ENCODE results near the gene HYAL3.

DNA sequence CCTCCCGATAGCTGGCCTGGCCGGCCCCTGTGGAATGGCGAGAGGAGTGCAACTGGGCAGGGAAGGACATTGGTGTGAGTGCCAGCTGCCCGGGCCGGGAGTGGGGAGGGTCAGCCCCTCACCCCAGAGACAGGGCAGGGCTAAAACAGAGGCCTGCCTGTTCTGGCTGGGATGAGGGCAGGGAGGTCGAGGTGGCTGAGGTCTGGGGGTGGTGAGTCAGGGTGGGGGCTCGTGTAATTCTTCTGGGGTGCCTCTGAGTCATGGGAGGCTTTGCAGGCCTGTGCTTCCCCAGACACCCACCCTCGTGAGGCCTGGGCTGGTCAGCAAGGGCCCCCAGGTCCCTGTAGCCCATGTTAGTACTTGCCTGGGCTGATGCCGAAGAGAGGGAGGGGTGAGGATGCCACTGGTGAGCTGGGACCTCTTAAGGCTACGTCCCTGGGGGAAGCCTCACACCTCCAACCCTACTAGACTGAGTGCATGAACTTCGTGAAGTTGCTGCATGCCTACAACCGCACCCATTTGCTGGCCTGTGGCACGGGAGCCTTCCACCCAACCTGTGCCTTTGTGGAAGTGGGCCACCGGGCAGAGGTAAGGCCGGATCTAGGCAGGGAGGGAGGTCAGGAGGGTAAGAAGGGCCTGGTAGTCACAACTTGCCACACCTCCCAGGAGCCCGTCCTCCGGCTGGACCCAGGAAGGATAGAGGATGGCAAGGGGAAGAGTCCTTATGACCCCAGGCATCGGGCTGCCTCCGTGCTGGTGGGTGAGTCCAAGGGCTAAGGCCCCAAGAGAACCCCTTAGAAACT lies 28.6 kb downstream of the HYAL3 start:
- TF ChIP-seq, protein P1, sequence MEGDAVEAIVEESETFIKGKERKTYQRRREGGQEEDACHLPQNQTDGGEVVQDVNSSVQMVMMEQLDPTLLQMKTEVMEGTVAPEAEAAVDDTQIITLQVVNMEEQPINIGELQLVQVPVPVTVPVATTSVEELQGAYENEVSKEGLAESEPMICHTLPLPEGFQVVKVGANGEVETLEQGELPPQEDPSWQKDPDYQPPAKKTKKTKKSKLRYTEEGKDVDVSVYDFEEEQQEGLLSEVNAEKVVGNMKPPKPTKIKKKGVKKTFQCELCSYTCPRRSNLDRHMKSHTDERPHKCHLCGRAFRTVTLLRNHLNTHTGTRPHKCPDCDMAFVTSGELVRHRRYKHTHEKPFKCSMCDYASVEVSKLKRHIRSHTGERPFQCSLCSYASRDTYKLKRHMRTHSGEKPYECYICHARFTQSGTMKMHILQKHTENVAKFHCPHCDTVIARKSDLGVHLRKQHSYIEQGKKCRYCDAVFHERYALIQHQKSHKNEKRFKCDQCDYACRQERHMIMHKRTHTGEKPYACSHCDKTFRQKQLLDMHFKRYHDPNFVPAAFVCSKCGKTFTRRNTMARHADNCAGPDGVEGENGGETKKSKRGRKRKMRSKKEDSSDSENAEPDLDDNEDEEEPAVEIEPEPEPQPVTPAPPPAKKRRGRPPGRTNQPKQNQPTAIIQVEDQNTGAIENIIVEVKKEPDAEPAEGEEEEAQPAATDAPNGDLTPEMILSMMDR (conservative IDR thresholded peaks at IDR 0.05; ENCODE audit: low read depth in 2 of 2): no peak
- TF ChIP-seq, protein P2, sequence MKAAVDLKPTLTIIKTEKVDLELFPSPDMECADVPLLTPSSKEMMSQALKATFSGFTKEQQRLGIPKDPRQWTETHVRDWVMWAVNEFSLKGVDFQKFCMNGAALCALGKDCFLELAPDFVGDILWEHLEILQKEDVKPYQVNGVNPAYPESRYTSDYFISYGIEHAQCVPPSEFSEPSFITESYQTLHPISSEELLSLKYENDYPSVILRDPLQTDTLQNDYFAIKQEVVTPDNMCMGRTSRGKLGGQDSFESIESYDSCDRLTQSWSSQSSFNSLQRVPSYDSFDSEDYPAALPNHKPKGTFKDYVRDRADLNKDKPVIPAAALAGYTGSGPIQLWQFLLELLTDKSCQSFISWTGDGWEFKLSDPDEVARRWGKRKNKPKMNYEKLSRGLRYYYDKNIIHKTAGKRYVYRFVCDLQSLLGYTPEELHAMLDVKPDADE (IDR thresholded peaks at IDR 0.05): no peak
- no peak for TF ChIP-seq JUNB (IDR thresholded peaks at IDR 0.05; ENCODE audit: unreplicated experiment)
- TF ChIP-seq EZH2 (IDR thresholded peaks at IDR 0.05; ENCODE audit: low read depth, unreplicated experiment): no peak
- TF ChIP-seq, protein P3, sequence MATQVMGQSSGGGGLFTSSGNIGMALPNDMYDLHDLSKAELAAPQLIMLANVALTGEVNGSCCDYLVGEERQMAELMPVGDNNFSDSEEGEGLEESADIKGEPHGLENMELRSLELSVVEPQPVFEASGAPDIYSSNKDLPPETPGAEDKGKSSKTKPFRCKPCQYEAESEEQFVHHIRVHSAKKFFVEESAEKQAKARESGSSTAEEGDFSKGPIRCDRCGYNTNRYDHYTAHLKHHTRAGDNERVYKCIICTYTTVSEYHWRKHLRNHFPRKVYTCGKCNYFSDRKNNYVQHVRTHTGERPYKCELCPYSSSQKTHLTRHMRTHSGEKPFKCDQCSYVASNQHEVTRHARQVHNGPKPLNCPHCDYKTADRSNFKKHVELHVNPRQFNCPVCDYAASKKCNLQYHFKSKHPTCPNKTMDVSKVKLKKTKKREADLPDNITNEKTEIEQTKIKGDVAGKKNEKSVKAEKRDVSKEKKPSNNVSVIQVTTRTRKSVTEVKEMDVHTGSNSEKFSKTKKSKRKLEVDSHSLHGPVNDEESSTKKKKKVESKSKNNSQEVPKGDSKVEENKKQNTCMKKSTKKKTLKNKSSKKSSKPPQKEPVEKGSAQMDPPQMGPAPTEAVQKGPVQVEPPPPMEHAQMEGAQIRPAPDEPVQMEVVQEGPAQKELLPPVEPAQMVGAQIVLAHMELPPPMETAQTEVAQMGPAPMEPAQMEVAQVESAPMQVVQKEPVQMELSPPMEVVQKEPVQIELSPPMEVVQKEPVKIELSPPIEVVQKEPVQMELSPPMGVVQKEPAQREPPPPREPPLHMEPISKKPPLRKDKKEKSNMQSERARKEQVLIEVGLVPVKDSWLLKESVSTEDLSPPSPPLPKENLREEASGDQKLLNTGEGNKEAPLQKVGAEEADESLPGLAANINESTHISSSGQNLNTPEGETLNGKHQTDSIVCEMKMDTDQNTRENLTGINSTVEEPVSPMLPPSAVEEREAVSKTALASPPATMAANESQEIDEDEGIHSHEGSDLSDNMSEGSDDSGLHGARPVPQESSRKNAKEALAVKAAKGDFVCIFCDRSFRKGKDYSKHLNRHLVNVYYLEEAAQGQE (IDR thresholded peaks at IDR 0.05; ENCODE audit: unreplicated experiment): no peak
- no peak for TF ChIP-seq EZH2phosphoT487 (IDR thresholded peaks at IDR 0.05; ENCODE audit: unreplicated experiment)
- TF ChIP-seq POLR2AphosphoS5 (IDR thresholded peaks at IDR 0.05; ENCODE audit: low read depth): no peak
- no peak for TF ChIP-seq ZNF331 (CRISPR knock-in tag; IDR thresholded peaks at IDR 0.05; ENCODE audit: low read depth)
- TF ChIP-seq ZNF114 (CRISPR knock-in tag; IDR thresholded peaks at IDR 0.05): no peak
- TF ChIP-seq CREB1 (CRISPR knock-in tag; IDR thresholded peaks at IDR 0.05; ENCODE audit: low read depth): no peak
- TF ChIP-seq NANOG (IDR thresholded peaks at IDR 0.05; ENCODE audit: borderline replicate concordance): no peak
- TF ChIP-seq STAT1 (IDR thresholded peaks at IDR 0.05; ENCODE audit: unreplicated experiment): no peak
- TF ChIP-seq, protein P4, sequence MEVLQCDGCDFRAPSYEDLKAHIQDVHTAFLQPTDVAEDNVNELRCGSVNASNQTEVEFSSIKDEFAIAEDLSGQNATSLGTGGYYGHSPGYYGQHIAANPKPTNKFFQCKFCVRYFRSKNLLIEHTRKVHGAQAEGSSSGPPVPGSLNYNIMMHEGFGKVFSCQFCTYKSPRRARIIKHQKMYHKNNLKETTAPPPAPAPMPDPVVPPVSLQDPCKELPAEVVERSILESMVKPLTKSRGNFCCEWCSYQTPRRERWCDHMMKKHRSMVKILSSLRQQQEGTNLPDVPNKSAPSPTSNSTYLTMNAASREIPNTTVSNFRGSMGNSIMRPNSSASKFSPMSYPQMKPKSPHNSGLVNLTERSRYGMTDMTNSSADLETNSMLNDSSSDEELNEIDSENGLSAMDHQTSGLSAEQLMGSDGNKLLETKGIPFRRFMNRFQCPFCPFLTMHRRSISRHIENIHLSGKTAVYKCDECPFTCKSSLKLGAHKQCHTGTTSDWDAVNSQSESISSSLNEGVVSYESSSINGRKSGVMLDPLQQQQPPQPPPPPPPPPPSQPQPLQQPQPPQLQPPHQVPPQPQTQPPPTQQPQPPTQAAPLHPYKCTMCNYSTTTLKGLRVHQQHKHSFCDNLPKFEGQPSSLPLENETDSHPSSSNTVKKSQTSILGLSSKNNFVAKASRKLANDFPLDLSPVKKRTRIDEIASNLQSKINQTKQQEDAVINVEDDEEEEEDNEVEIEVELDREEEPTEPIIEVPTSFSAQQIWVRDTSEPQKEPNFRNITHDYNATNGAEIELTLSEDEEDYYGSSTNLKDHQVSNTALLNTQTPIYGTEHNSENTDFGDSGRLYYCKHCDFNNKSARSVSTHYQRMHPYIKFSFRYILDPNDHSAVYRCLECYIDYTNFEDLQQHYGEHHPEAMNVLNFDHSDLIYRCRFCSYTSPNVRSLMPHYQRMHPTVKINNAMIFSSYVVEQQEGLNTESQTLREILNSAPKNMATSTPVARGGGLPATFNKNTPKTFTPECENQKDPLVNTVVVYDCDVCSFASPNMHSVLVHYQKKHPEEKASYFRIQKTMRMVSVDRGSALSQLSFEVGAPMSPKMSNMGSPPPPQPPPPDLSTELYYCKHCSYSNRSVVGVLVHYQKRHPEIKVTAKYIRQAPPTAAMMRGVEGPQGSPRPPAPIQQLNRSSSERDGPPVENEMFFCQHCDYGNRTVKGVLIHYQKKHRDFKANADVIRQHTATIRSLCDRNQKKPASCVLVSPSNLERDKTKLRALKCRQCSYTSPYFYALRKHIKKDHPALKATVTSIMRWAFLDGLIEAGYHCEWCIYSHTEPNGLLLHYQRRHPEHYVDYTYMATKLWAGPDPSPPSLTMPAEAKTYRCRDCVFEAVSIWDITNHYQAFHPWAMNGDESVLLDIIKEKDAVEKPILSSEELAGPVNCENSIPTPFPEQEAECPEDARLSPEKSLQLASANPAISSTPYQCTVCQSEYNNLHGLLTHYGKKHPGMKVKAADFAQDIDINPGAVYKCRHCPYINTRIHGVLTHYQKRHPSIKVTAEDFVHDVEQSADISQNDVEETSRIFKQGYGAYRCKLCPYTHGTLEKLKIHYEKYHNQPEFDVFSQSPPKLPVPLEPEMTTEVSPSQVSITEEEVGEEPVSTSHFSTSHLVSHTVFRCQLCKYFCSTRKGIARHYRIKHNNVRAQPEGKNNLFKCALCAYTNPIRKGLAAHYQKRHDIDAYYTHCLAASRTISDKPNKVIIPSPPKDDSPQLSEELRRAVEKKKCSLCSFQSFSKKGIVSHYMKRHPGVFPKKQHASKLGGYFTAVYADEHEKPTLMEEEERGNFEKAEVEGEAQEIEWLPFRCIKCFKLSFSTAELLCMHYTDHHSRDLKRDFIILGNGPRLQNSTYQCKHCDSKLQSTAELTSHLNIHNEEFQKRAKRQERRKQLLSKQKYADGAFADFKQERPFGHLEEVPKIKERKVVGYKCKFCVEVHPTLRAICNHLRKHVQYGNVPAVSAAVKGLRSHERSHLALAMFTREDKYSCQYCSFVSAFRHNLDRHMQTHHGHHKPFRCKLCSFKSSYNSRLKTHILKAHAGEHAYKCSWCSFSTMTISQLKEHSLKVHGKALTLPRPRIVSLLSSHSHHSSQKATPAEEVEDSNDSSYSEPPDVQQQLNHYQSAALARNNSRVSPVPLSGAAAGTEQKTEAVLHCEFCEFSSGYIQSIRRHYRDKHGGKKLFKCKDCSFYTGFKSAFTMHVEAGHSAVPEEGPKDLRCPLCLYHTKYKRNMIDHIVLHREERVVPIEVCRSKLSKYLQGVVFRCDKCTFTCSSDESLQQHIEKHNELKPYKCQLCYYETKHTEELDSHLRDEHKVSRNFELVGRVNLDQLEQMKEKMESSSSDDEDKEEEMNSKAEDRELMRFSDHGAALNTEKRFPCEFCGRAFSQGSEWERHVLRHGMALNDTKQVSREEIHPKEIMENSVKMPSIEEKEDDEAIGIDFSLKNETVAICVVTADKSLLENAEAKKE (CRISPR knock-in tag; IDR thresholded peaks at IDR 0.05): no peak

All from GM23338 (cell line).